GM19193 (cell line): ENCODE measurements around the gene SERPINB2.

ENCODE experiments used
- POLR2A ChIP-seq: IDR thresholded peaks from 4 replicates; pipeline ENCODE4 v1.6.1; 2011; ENCODE audit not compliant: insufficient read depth, insufficient read length; ENCODE audit errors: extremely low read depth

The SERPINB2 gene

GRCh38 chr18:63903851-63904570 lies 16.5 kb downstream of the SERPINB2 start:
- no peak for TF ChIP-seq POLR2A

GRCh38 chr18:63904694-63905093 lies 17.2 kb downstream of the SERPINB2 start:
- no peak for TF ChIP-seq POLR2A

- no peak for TF ChIP-seq POLR2A
Observed at GRCh38 chr18:63905361-63905760, 17.9 kb downstream of the SERPINB2 start.

GRCh38 chr18:63906056-63906455 lies 18.6 kb downstream of the SERPINB2 start:
- no peak for TF ChIP-seq POLR2A

GRCh38 chr18:63907664-63908063 lies 20.2 kb downstream of the SERPINB2 start, which contains the start of gene SERPINB10:
Gene SERPINB10 (plus strand): TSS chr18:63907958. CDS start chr18:63915511, 7,553 bp downstream.
- no peak for TF ChIP-seq POLR2A

- no peak for TF ChIP-seq POLR2A
Observed at GRCh38 chr18:63908858-63909257, 21.4 kb downstream of the SERPINB2 start.

GRCh38 chr18:63909870-63910269 lies 22.4 kb downstream of the SERPINB2 start:
- no peak for TF ChIP-seq POLR2A

- no peak for TF ChIP-seq POLR2A
Observed at GRCh38 chr18:63917817-63918216, 30.3 kb downstream of the SERPINB2 start.

- no peak for TF ChIP-seq POLR2A
Observed at GRCh38 chr18:63922049-63922448, 34.5 kb downstream of the SERPINB2 start.

GRCh38 chr18:63924551-63924950 lies 37.0 kb downstream of the SERPINB2 start:
- no peak for TF ChIP-seq POLR2A

GRCh38 chr18:63928331-63928730 lies 40.8 kb downstream of the SERPINB2 start:
- no peak for TF ChIP-seq POLR2A

GRCh38 chr18:63930773-63931354 lies 43.4 kb downstream of the SERPINB2 start:
- TF ChIP-seq POLR2A = no peak

- peak; percentile 39 for TF ChIP-seq POLR2A
Observed at GRCh38 chr18:63936156-63936931, 48.8 kb downstream of the SERPINB2 start.

GRCh38 chr18:63936932-63937393 lies 49.5 kb downstream of the SERPINB2 start:
- no peak for TF ChIP-seq POLR2A

- TF ChIP-seq POLR2A = no peak
Observed at GRCh38 chr18:63940008-63940407, 52.5 kb downstream of the SERPINB2 start.
